ENCODE results near the gene ESPNL.

The ESPNL gene

GRCh38 chr2:238162846-238163441, 62.8 kb downstream of the ESPNL start:
- H3K27me3 Mint-ChIP-seq = peaks cover 34% of the 10 kb centered on the region
- ATAC-seq (replicated peaks; ENCODE audit: extremely low read depth, poor library complexity, severe bottlenecking) (no peak), DNase-seq (ENCODE audit: low spot score in 2 of 2) (no peak)
- no peaks in the 10 kb centered on the region for H3K9me3 Mint-ChIP-seq
- H3K27ac Mint-ChIP-seq (ENCODE audit: low read depth) = no peak overlapping the region
- H3K4me3 Mint-ChIP-seq = no peak overlapping the region
- peaks cover 3% of the 10 kb centered on the region for H3K36me3 Mint-ChIP-seq (ENCODE audit: insufficient read depth)
- H3K4me1 Mint-ChIP-seq = peaks cover 13% of the 10 kb centered on the region

- no peaks in the 10 kb centered on the region for H3K9me3 Mint-ChIP-seq
- H3K27ac Mint-ChIP-seq (ENCODE audit: low read depth) = no peak overlapping the region
- H3K4me3 Mint-ChIP-seq = no peak overlapping the region
- DNase-seq (ENCODE audit: low spot score in 2 of 2) (no peak), ATAC-seq (replicated peaks; ENCODE audit: extremely low read depth, poor library complexity, severe bottlenecking) (no peak)
- peaks cover 13% of the 10 kb centered on the region for H3K4me1 Mint-ChIP-seq
- H3K36me3 Mint-ChIP-seq (ENCODE audit: insufficient read depth) = peaks cover 8% of the 10 kb centered on the region
- H3K27me3 Mint-ChIP-seq = peaks cover 34% of the 10 kb centered on the region
Measured at GRCh38 chr2:238163481-238164198, 63.5 kb downstream of the ESPNL start.

- H3K4me3 Mint-ChIP-seq = no peak overlapping the region
- H3K9me3 Mint-ChIP-seq = no peaks in the 10 kb centered on the region
- no peak overlapping the region for H3K27ac Mint-ChIP-seq (ENCODE audit: low read depth)
- no peak for DNase-seq (ENCODE audit: low spot score in 2 of 2)
- H3K27me3 Mint-ChIP-seq = peaks cover 23% of the 10 kb centered on the region
- no peak for ATAC-seq (replicated peaks; ENCODE audit: extremely low read depth, poor library complexity, severe bottlenecking)
- H3K36me3 Mint-ChIP-seq (ENCODE audit: insufficient read depth) = peaks cover 17% of the 10 kb centered on the region
- H3K4me1 Mint-ChIP-seq = peaks cover 6% of the 10 kb centered on the region
Measured at GRCh38 chr2:238164906-238165287, 64.8 kb downstream of the ESPNL start.

- Mint-ChIP-seq H3K27me3 (peaks cover 18% of the 10 kb centered on the region), H3K9me3 (no peaks in the 10 kb centered on the region), H3K4me1 (peaks cover 4% of the 10 kb centered on the region), H3K4me3 (no peak overlapping the region), H3K36me3 (ENCODE audit: insufficient read depth) (peaks cover 21% of the 10 kb centered on the region), H3K27ac (ENCODE audit: low read depth) (no peak overlapping the region)
- ATAC-seq (replicated peaks; ENCODE audit: extremely low read depth, poor library complexity, severe bottlenecking) = no peak
- DNase-seq (ENCODE audit: low spot score in 2 of 2) = no peak
Measured at GRCh38 chr2:238165288-238165921, 65.3 kb downstream of the ESPNL start.

GRCh38 chr2:238166391-238167343, 66.5 kb downstream of the ESPNL start:
- no peak for DNase-seq (ENCODE audit: low spot score in 2 of 2)
- Mint-ChIP-seq H3K27me3 (peaks cover 11% of the 10 kb centered on the region), H3K27ac (ENCODE audit: low read depth) (no peak overlapping the region), H3K4me3 (no peak overlapping the region), H3K36me3 (ENCODE audit: insufficient read depth) (peaks cover 31% of the 10 kb centered on the region), H3K9me3 (no peaks in the 10 kb centered on the region), H3K4me1 (no peaks in the 10 kb centered on the region)
- no peak for ATAC-seq (replicated peaks; ENCODE audit: extremely low read depth, poor library complexity, severe bottlenecking)

GRCh38 chr2:238167344-238167715, 67.2 kb downstream of the ESPNL start:
- no peaks in the 10 kb centered on the region for H3K4me1 Mint-ChIP-seq
- no peak overlapping the region for H3K27ac Mint-ChIP-seq (ENCODE audit: low read depth)
- H3K9me3 Mint-ChIP-seq = no peaks in the 10 kb centered on the region
- H3K36me3 Mint-ChIP-seq (ENCODE audit: insufficient read depth) = peaks cover 33% of the 10 kb centered on the region
- DNase-seq (ENCODE audit: low spot score in 2 of 2) (no peak), ATAC-seq (replicated peaks; ENCODE audit: extremely low read depth, poor library complexity, severe bottlenecking) (no peak)
- H3K27me3 Mint-ChIP-seq = peaks cover 11% of the 10 kb centered on the region
- H3K4me3 Mint-ChIP-seq = no peak overlapping the region

- Mint-ChIP-seq H3K4me3 (no peak overlapping the region), H3K4me1 (no peaks in the 10 kb centered on the region), H3K27me3 (peaks cover 11% of the 10 kb centered on the region), H3K9me3 (no peaks in the 10 kb centered on the region), H3K27ac (ENCODE audit: low read depth) (no peak overlapping the region), H3K36me3 (ENCODE audit: insufficient read depth) (peaks cover 36% of the 10 kb centered on the region)
- no peak for ATAC-seq (replicated peaks; ENCODE audit: extremely low read depth, poor library complexity, severe bottlenecking)
- no peak for DNase-seq (ENCODE audit: low spot score in 2 of 2)
Measured at GRCh38 chr2:238167761-238168160, 67.6 kb downstream of the ESPNL start.

GRCh38 chr2:238168196-238169047, 68.3 kb downstream of the ESPNL start:
- ATAC-seq (replicated peaks; ENCODE audit: extremely low read depth, poor library complexity, severe bottlenecking) = no peak
- Mint-ChIP-seq H3K27me3 (peaks cover 11% of the 10 kb centered on the region), H3K4me1 (no peaks in the 10 kb centered on the region), H3K4me3 (no peak overlapping the region), H3K9me3 (no peaks in the 10 kb centered on the region), H3K27ac (ENCODE audit: low read depth) (no peak overlapping the region), H3K36me3 (ENCODE audit: insufficient read depth) (peaks cover 40% of the 10 kb centered on the region)
- DNase-seq (ENCODE audit: low spot score in 2 of 2) = no peak

- H3K27me3 Mint-ChIP-seq = peaks cover 11% of the 10 kb centered on the region
- H3K9me3 Mint-ChIP-seq = no peaks in the 10 kb centered on the region
- H3K4me3 Mint-ChIP-seq = no peak overlapping the region
- H3K4me1 Mint-ChIP-seq = no peaks in the 10 kb centered on the region
- no peak overlapping the region for H3K27ac Mint-ChIP-seq (ENCODE audit: low read depth)
- no peak for ATAC-seq (replicated peaks; ENCODE audit: extremely low read depth, poor library complexity, severe bottlenecking)
- DNase-seq (ENCODE audit: low spot score in 2 of 2) = no peak
- H3K36me3 Mint-ChIP-seq (ENCODE audit: insufficient read depth) = peaks cover 43% of the 10 kb centered on the region
Measured at GRCh38 chr2:238169048-238169707, 69.0 kb downstream of the ESPNL start.

- Mint-ChIP-seq H3K4me1 (no peaks in the 10 kb centered on the region), H3K9me3 (no peaks in the 10 kb centered on the region), H3K4me3 (no peak overlapping the region), H3K36me3 (ENCODE audit: insufficient read depth) (peaks cover 49% of the 10 kb centered on the region), H3K27ac (ENCODE audit: low read depth) (no peak overlapping the region), H3K27me3 (peaks cover 6% of the 10 kb centered on the region)
- ATAC-seq (replicated peaks; ENCODE audit: extremely low read depth, poor library complexity, severe bottlenecking) (no peak), DNase-seq (ENCODE audit: low spot score in 2 of 2) (no peak)
Measured at GRCh38 chr2:238169708-238170251, 69.6 kb downstream of the ESPNL start.

- Mint-ChIP-seq H3K36me3 (ENCODE audit: insufficient read depth) (peaks cover 50% of the 10 kb centered on the region), H3K27me3 (no peaks in the 10 kb centered on the region), H3K4me1 (no peaks in the 10 kb centered on the region), H3K27ac (ENCODE audit: low read depth) (no peak overlapping the region), H3K4me3 (no peak overlapping the region), H3K9me3 (no peaks in the 10 kb centered on the region)
- ATAC-seq (replicated peaks; ENCODE audit: extremely low read depth, poor library complexity, severe bottlenecking) = no peak
- no peak for DNase-seq (ENCODE audit: low spot score in 2 of 2)
Measured at GRCh38 chr2:238170386-238171071, 70.4 kb downstream of the ESPNL start.

All from central memory CD8-positive, alpha-beta T cell (primary cell).